K562 (cell line): Measurements from ENCODE around the gene SYN1. TPM values are rescaled to one million over a fixed set of nuclear protein-coding genes. Genes with fewer than 3 reads are reported as not detected.

Experiments
- ATAC-seq: fragments of 200-7000 bp; cut with Tn5 transposase; 3 replicates; pipeline ENCODE4 v1.9.1; 2020; ENCODE audit warnings: moderate library complexity
- BruUV-seq: library from RNA; stranded (reverse); fragments of 400-500 nt; replicated peaks from 2 replicates; lab custom pipeline; 2021; lab: Mats Ljungman, UMichigan
- CTCF ChIA-PET: fragments of 300-600 bp; formaldehyde crosslinking; extraction: SDS; loops from one replicate; lab custom pipeline; 2021; ENCODE audit warnings: low intra/inter-chr PET ratio; lab: Yijun Ruan, JAX
- POLR2A ChIA-PET: fragments of 300-600, 350-650 bp; sonication (Branson Sonifier 250); formaldehyde crosslinking; extraction: SDS; loops from one replicate; lab custom pipeline; 2021; ENCODE audit warnings: antibody characterized with exemption, inconsistent platforms; lab: Yijun Ruan, JAX
- DNase-seq, 4 experiments: peaks; one replicate each; pipeline versions ENCODE4 v3.0.0 to v3.0.0-alpha.2; 2011 to 2018; ENCODE audit warnings: low spot score in 3 of 4, mixed read lengths in 3 of 4; ENCODE audit errors: extremely low read depth in 1 of 4
- FAIRE-seq: peaks from 2 replicates; lab custom pipeline; 2011; peaks lifted over from hg19 to GRCh38; lab: Jason Lieb, UNC
- H2AFZ ChIP-seq: 2 replicates; pipeline ENCODE4 v1.6.0; 2011; ENCODE audit warnings: low read depth, low read length, control low read depth, inconsistent platforms
- H3K27ac ChIP-seq: fragments of 200-600 bp; 3 replicates; pipeline ENCODE4 v1.8.0; 2011; ENCODE audit warnings: low read depth, mild to moderate bottlenecking, control low read depth, inconsistent platforms, low read length, moderate library complexity, mixed read lengths; ENCODE audit errors: extremely low read depth
- H3K27me3 ChIP-seq, 2 experiments: fragments of 300-600 bp in 1 of 2; 2 replicates in 1 of 2; 3 replicates in 1 of 2; pipeline versions ENCODE4 v1.6.0 to v1.8.0; 2011; ENCODE audit warnings: inconsistent platforms in 2 of 2, low read length in 2 of 2, mild to moderate bottlenecking in 1 of 2, mixed read lengths in 1 of 2, moderate library complexity in 1 of 2; ENCODE audit not compliant: control insufficient read depth in 2 of 2, insufficient read depth in 2 of 2
- H3K36me3 ChIP-seq: fragments of 300-600 bp; 3 replicates; pipeline ENCODE4 v1.8.0; 2011; ENCODE audit warnings: mild to moderate bottlenecking, low read length, inconsistent platforms; ENCODE audit not compliant: control insufficient read depth, insufficient read depth
- H3K4me1 ChIP-seq, 2 experiments: fragments of 200-600 bp in 1 of 2; replicated peaks in 1 of 2; 2 replicates in 1 of 2; 3 replicates in 1 of 2; pipeline versions ENCODE4 v1.5.1 to v1.8.0; 2011; ENCODE audit warnings: inconsistent platforms in 2 of 2, low read length in 2 of 2, mild to moderate bottlenecking in 1 of 2, mixed read lengths in 1 of 2, moderate library complexity in 1 of 2; ENCODE audit not compliant: control insufficient read depth in 2 of 2, insufficient read depth in 2 of 2
- H3K4me2 ChIP-seq: 2 replicates; pipeline ENCODE4 v1.6.1; 2011; ENCODE audit warnings: low read length, control low read depth, inconsistent platforms, mixed read lengths; ENCODE audit not compliant: insufficient read depth
- H3K4me3 ChIP-seq: fragments of 200-600 bp; sonication (generic), shearing (Covaris generic); 2 replicates; pipeline ENCODE4 v1.5.1; 2016; ENCODE audit warnings: control low read depth, inconsistent platforms
- H3K79me2 ChIP-seq: fragments of 200-600 bp; 3 replicates; pipeline ENCODE4 v1.8.0; 2011; ENCODE audit warnings: low read length, inconsistent platforms; ENCODE audit not compliant: control insufficient read depth, insufficient read depth
- H3K9ac ChIP-seq, 2 experiments: 2 replicates each; pipeline versions ENCODE4 v1.6.0 to v1.6.1; 2011; ENCODE audit warnings: low read depth in 2 of 2, low read length in 2 of 2, control low read depth in 1 of 2, inconsistent platforms in 1 of 2, mild to moderate bottlenecking in 1 of 2, mixed read lengths in 1 of 2; ENCODE audit not compliant: insufficient read depth in 1 of 2
- H3K9me1 ChIP-seq: one replicate; pipeline ENCODE4 v1.6.0; 2011; ENCODE audit warnings: inconsistent platforms, mild to moderate bottlenecking, low read length, moderate library complexity; ENCODE audit not compliant: control insufficient read depth, insufficient read depth
- H3K9me3 ChIP-seq: replicated peaks from 2 replicates; pipeline ENCODE4 v1.5.1; 2011; ENCODE audit warnings: low read depth, low read length, inconsistent platforms; ENCODE audit not compliant: control insufficient read depth, insufficient read depth
- H4K20me1 ChIP-seq: replicated peaks from 2 replicates; pipeline ENCODE4 v1.6.1; 2011; ENCODE audit warnings: low read length, inconsistent platforms, mixed read lengths; ENCODE audit not compliant: control insufficient read depth, insufficient read depth
- CBX3 ChIP-seq, 2 experiments: IDR thresholded peaks; 1 replicate in 1 of 2; 2 replicates in 1 of 2; pipeline ENCODE4 v1.6.1; 2012; ENCODE audit warnings: inconsistent platforms in 2 of 2, low read length in 2 of 2, borderline replicate concordance in 1 of 2, control low read depth in 1 of 2
- FOXA3 ChIP-seq, 2 experiments: fragments of 450-650 bp in 1 of 2; sonication (generic) in 1 of 2; formaldehyde crosslinking; IDR thresholded peaks in 1 of 2; conservative IDR thresholded peaks in 1 of 2; 2 replicates each; pipeline versions ENCODE4 v1.4.0 to v1.8.0; 2020 to 2022; ENCODE audit warnings: mild to moderate bottlenecking in 2 of 2, missing genetic modification reagents in 1 of 2
- GABPB2 ChIP-seq: fragments of 250-450 bp; sonication (Bioruptor Pico); conservative IDR thresholded peaks from 2 replicates; pipeline ENCODE4 v1.5.1; 2021; ENCODE audit warnings: mild to moderate bottlenecking
- GTF2F1 ChIP-seq: IDR thresholded peaks from 2 replicates; pipeline ENCODE4 v1.6.1; 2011; ENCODE audit warnings: low read depth, low read length, improper control_type of control experiment
- HDAC1 ChIP-seq, 2 experiments: fragments of 450-650 bp; IDR thresholded peaks; 2 replicates each; pipeline ENCODE4 v1.6.1; 2016 to 2017; ENCODE audit warnings: inconsistent platforms in 1 of 2, mild to moderate bottlenecking in 1 of 2, moderate library complexity in 1 of 2
- IRF2 ChIP-seq: sonication (generic); formaldehyde crosslinking; IDR thresholded peaks from 2 replicates; pipeline ENCODE4 v1.8.1; 2022; ENCODE audit warnings: mild to moderate bottlenecking, missing genetic modification reagents
- RB1 ChIP-seq: fragments of 450-650 bp; IDR thresholded peaks from 2 replicates; pipeline ENCODE4 v1.6.1; 2017; ENCODE audit warnings: low read depth, mild to moderate bottlenecking
- SLC30A9 ChIP-seq: fragments of 250-450 bp; sonication (Bioruptor Pico); IDR thresholded peaks from 2 replicates; pipeline ENCODE4 v1.8.0; 2022; ENCODE audit warnings: mild to moderate bottlenecking, moderate library complexity
- SOX6 ChIP-seq: fragments of 450-650 bp; IDR thresholded peaks from 2 replicates; pipeline ENCODE4 v1.6.1; 2014; ENCODE audit warnings: mild to moderate bottlenecking
- ZKSCAN1 ChIP-seq: fragments of 150-350 bp; IDR thresholded peaks from 2 replicates; pipeline ENCODE4 v1.6.1; 2016; ENCODE audit warnings: low read depth, low read length
- ZNF408 ChIP-seq: fragments of 250-450 bp; sonication (Bioruptor Pico); IDR thresholded peaks from 2 replicates; pipeline ENCODE4 v1.4.0; 2020; ENCODE audit warnings: low read depth, mild to moderate bottlenecking, moderate library complexity
- ZNF766 ChIP-seq: fragments of 200-800 bp; sonication (Bioruptor generic); conservative IDR thresholded peaks from 2 replicates; pipeline ENCODE4 v1.6.1; 2016; ENCODE audit warnings: missing genetic modification characterization, missing compliant biosample characterization
- WGBS: fragments of 100-300 bp; shearing (Covaris generic); methylation state at CpG from one replicate; pipeline ENCODE4 v1.1.6; 2016; ENCODE audit warnings: low coverage, mixed read lengths; ENCODE audit not compliant: insufficient coverage; ENCODE audit errors: missing lambda C conversion rate; 5-methylcytosine and 5-hydroxymethylcytosine counted together
- in situ Hi-C: fragments of 300-500 bp; cut with MboI; formaldehyde crosslinking; loops from 4 replicates; pipeline ENCODE4 v1.15.0; 2018; ENCODE audit warnings: inconsistent platforms, mixed read lengths
- intact Hi-C: fragments of 100-400 bp; cut with micrococcal nuclease; formaldehyde crosslinking; loops from 2 replicates; pipeline ENCODE4 v1.14.2; 2022
- polyA plus RNA-seq, 8 experiments: library from polyadenylated mRNA; depleted of rRNA in 4 of 8; stranded (reverse) in 5 of 8; unstranded in 3 of 8; fragments of >200 nt; fragmentation: Nextera tagmentation in 2 of 8; fragmentation: Illumina TruSeq in 1 of 8; extraction: Ambion mirVana in 2 of 8; extraction: Trizol in 1 of 8; gene quantifications; 2 replicates each; pipeline versions ENCODE4 v1.2.1 to v1.2.3, GENCODE V29; 2011 to 2014; ENCODE audit warnings: inconsistent platforms in 1 of 8, missing spikeins in 1 of 8
- total RNA-seq, 7 experiments: library from RNA; depleted of rRNA in 6 of 7; stranded (reverse); fragments of >200 nt in 6 of 7; fragmentation: Illumina TruSeq in 2 of 7; extraction: Trizol in 2 of 7; gene quantifications; 2 replicates each; pipeline versions ENCODE4 v1.2.1 to v1.2.3, GENCODE V29; 2011 to 2021; ENCODE audit warnings: low replicate concordance in 1 of 7
- TF ChIP-seq, protein P1 (sequence below): fragments of 450-650 bp; formaldehyde crosslinking; IDR thresholded peaks from 2 replicates; pipeline ENCODE4 v1.4.0; 2020; ENCODE audit warnings: mild to moderate bottlenecking, moderate library complexity
- TF ChIP-seq, protein P2 (sequence below): fragments of 250-450 bp; sonication (Bioruptor Pico); IDR thresholded peaks from 2 replicates; pipeline ENCODE4 v1.4.0; 2020

Gene SYN1
- total and polyA plus RNA-seq, 9 of the 15 experiments (the other 6 are each of a cell fraction or from before 2014, with no cell fraction given), result 0.01 to 0.28 (median 0.18) TPM; not detected in 2

DNA sequence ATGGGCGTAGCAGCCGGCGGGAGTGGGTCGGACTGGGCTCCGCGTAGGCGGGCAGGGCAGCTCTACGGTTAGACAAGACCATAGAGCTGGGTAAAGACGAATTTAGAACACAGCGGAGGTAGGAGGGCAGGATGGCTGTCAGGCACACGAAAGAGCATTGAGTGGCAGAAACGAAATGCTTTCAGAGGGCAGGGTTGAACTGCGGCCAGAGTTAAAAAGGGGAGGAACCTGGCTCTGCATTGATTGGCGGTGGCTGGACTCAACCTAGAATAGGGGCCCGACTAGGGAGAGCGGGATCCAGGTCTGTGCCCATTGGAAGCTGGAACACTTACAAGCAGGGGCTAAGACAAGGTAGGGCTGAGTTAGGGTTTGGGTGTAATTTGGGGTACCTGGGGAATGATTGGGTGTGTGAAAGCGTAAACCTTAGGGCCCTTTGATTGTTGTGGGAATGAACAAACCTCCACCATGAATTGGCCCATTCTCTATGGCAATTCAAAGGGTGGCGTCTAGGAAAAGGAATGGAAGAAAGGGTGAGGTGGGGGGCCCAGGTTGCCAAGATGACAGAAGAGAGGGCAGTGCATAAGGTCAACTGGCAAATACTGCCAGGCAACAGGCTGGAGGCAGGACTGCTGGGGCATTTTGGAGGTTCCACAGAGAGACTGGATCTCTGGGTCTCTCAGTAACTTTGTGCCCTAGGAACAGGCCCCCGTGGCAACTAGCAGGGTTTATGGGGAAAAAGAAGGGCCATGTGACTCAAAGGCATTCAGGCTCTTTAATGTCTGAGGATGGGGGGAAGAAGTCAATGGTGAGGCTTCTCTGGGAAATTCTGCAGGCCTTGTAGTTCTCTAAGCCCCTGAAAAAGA lies 31.6 kb upstream of the SYN1 start (continued):
- TF ChIP-seq, protein P1, sequence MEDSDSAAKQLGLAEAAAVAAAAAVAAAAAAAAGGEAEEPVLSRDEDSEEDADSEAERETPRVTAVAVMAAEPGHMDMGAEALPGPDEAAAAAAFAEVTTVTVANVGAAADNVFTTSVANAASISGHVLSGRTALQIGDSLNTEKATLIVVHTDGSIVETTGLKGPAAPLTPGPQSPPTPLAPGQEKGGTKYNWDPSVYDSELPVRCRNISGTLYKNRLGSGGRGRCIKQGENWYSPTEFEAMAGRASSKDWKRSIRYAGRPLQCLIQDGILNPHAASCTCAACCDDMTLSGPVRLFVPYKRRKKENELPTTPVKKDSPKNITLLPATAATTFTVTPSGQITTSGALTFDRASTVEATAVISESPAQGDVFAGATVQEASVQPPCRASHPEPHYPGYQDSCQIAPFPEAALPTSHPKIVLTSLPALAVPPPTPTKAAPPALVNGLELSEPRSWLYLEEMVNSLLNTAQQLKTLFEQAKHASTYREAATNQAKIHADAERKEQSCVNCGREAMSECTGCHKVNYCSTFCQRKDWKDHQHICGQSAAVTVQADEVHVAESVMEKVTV (CRISPR knock-in tag), result no peak
- TF ChIP-seq RB1 (no peak), HDAC1 (IDR thresholded peaks at IDR 0.05) (peak in 1 of 2 experiments; percentile 50; a peak in 1 of 4 replicates), ZNF408 (no peak), CBX3 (IDR thresholded peaks at IDR 0.05; ENCODE audit: borderline replicate concordance in 1 of 2, low read length in 2 of 2) (0 out of 3 replicates have a peak, but pooled peaks of 1 of the 2 experiments have one; percentile 1)

DNA sequence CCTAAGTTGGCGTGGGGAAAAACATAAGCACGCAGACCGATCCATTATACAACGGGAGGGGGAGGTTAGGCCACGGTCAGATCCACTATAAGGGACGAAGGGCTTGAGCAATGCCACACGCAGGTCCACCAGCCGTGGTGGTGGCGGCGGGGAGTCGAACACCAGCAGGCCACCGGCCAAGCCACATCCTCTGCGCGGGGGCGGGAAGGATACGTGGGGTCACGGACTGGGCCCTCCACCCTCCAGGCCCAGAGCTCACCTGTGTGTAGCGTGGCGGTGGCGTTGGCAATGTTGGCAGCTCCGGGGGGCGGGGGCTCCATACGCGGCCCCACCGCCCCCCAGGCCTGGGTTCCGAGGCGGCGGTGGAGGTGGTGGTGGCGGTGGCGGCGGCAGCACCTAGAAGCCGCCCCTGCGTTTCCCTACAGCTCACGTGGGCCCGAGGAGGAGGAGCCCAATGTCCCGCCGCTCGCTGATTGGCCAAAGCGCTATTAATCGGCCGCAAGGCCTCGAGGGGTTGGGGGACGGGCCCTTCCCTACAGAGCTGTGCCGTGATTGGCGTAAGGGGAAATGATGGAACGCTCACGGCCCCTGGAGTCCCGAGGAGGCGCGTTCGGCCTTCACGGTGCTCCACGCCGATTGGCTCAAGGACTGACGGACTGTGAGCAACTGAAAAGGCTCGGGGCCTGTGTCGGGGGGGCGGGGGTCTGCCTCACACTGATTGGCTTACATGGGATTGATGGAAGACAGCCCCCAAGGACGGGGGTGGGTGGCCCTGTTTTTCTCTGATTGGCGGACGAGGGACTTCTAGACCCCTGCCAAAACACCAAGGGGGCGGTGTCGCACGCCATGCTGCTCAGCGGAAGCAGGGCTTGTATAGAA lies 30.7 kb upstream of the SYN1 start, which contains the start of gene ELK1:
TSS of gene ELK1 (minus strand) at position 400 of the 879 bp plus-strand sequence. CDS start 9,122 bp downstream, outside the sequence.
- 3% methylated on average over 18 of the region's 65 CpGs for WGBS
- H3K9me3 ChIP-seq, result no peaks in the 10 kb centered on the region
- intact Hi-C loops, result no loop called here
- H3K4me3 ChIP-seq, result peak within 1 kb of the TSS; percentile 85
- ATAC-seq, result peak; percentile 97
- H3K27ac ChIP-seq, result peak within 1 kb of the TSS; percentile 88
- in situ Hi-C loops, result no loop called here
- peak within 1 kb of the TSS; percentile 81 to 92 for H3K9ac ChIP-seq
- peak; percentile 99 for FAIRE-seq
- peak within 1 kb of the TSS; percentile 93 for H3K4me2 ChIP-seq
- no peaks in the 10 kb centered on the region for H3K9me1 ChIP-seq
- peaks cover 43% of the 10 kb centered on the region for H3K79me2 ChIP-seq
- H3K27me3 ChIP-seq, result no peaks in the 10 kb centered on the region
- H3K4me1 ChIP-seq, result peaks cover 21 to 29% of the 10 kb centered on the region in 2 experiments; a peak in 4 of 5 replicates
- ChIA-PET CTCF (no interaction called here), POLR2A (interaction anchor here (0.5 to 1.3 kb wide), 5 partner anchors 10 to 513 kb away, joined by 3 to 4 read pairs (median 3); no protein-coding TSS in a partner anchor)
- no peaks in the 10 kb centered on the region for H4K20me1 ChIP-seq
- DNase-seq, result peak; percentile 89 to 97 (median 93)
- H2AFZ ChIP-seq, result peak within 1 kb of the TSS; percentile 74
- BruUV-seq, result no TSS peak
- H3K36me3 ChIP-seq, result peaks cover 74% of the 10 kb centered on the region; the same call in 2 of the 3 replicates
- TF ChIP-seq SLC30A9 (CRISPR knock-in tag) (no peak), IRF2 (CRISPR knock-in tag) (no peak), GTF2F1 (no peak), FOXA3 (CRISPR knock-in tag; conservative IDR thresholded peaks at IDR 0.05 in 1 of 2, IDR thresholded peaks at IDR 0.05 in 1 of 2) (no peak), GABPB2 (CRISPR knock-in tag) (no peak), ZNF766 (CRISPR knock-in tag) (no peak), ZKSCAN1 (no peak), SOX6 (no peak)
- TF ChIP-seq, protein P2, sequence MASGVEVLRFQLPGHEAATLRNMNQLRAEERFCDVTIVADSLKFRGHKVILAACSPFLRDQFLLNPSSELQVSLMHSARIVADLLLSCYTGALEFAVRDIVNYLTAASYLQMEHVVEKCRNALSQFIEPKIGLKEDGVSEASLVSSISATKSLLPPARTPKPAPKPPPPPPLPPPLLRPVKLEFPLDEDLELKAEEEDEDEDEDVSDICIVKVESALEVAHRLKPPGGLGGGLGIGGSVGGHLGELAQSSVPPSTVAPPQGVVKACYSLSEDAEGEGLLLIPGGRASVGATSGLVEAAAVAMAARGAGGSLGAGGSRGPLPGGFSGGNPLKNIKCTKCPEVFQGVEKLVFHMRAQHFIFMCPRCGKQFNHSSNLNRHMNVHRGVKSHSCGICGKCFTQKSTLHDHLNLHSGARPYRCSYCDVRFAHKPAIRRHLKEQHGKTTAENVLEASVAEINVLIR (CRISPR knock-in tag), result no peak
